HG03280 (cell line): ENCODE results near the gene SOSTDC1.
"Not testable (repeated sequence)": the region's sequence is repeated elsewhere in the genome, so short reads cannot be mapped to it uniquely, and the experiment has no call there.

ENCODE experiments used
- ATAC-seq: cut with Tn5 transposase; IDR thresholded peaks from one replicate; pipeline ENCODE4 v1.9.1; 2021; ENCODE audit warnings: mild to moderate bottlenecking, moderate library complexity; ENCODE audit not compliant: unreplicated experiment

The SOSTDC1 gene, protein sequence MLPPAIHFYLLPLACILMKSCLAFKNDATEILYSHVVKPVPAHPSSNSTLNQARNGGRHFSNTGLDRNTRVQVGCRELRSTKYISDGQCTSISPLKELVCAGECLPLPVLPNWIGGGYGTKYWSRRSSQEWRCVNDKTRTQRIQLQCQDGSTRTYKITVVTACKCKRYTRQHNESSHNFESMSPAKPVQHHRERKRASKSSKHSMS

DNA sequence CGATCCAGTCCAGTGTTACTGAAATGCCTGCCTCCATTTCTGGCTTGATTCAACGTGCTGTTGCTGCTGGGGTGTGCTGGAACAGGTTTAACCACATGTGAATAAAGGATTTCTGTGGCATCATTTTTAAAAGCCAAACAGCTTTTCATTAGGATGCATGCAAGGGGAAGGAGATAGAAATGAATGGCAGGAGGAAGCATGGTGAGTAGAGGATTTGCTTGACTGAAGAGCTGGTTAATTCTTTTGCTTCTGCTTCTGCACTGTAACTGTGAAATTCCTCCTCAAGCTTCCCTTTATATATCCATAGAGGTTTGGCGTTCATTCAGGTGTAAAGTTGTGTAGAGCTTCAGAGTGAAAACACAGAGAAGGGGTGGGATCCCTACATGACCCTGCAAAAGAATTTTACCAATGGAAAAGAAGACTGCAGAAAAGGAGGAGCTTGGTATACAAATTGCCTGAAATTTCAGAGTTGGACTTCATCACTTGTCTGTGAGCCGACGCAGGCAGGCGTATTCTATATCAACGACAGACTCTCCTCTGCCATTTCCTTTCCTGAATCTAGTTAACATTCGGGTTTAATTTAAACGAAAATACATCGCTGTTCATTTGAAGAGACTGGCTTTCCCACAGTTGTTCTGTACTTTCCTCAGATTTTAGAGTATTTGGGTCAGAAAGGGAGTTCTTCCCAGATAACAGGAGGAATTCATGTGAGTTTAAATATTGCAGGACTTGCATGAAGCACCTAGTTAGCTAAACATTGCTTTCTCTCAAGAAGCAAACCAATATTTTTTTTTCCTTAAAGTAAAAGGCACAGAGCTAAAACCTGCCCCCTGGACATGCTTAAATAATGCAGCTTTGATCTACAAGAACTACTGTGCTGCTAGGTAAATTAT, at the start of gene SOSTDC1:
Gene SOSTDC1 (minus strand): TSS at position 270 of the 893 bp plus-strand sequence. CDS start 70 bp downstream, at position 200.
- no peak for ATAC-seq

DNA sequence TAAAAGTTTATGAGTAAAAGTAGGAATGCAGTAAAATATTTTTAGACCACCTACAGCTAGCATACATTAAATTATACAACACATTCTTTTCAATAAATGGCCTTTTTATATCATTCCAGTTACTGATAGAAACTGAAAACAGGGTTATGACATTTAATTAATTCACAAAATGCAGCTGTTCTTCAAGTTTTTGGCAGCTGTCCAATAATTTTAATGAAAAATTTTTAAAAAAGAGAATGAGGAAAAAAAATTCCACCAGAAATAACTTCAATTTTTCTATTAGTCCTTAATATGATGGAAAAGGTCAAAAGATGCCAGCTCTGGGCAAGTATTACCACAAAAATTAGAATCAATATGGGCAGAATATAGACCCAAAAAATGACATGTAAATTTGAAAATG, 49.2 kb upstream of the SOSTDC1 start:
- ATAC-seq, result no peak

DNA sequence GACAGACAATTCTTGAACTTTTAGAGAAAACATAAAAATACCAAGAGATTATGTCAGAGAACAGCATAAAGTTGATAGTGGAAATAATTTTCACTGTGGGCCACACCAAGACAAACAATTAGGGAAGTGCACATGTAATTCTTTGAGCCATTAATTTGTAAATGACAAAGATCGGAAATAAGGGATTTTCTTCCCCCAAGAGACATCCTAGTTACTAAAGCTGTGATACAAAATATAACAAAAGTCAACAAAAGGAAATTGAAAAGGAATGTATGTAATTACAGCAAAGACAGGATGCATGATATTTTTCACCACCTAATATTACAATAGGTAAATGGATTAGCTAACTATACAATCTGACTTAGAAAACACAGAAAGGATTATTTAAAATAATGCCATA, 48.7 kb upstream of the SOSTDC1 start:
- ATAC-seq, result no peak

DNA sequence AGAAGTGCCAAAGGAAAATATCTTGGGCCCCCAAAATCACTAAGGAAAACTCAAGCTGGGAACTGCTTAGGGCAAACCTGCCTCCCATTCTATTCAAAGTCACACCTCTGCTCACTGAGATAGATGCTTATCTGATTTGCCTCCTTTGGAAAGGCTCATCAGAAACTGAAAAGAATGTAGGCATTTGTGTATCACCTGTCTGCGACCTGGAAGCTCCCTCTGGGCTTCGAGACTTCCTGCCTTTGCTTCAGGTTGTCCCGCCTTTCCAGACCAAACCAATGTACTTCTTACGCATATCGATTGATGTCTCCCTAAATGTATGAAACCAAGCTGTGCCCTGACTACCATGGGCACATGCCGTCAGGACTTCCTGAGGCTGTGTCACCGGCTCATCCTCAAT, 46.6 kb upstream of the SOSTDC1 start:
- ATAC-seq, result no peak

DNA sequence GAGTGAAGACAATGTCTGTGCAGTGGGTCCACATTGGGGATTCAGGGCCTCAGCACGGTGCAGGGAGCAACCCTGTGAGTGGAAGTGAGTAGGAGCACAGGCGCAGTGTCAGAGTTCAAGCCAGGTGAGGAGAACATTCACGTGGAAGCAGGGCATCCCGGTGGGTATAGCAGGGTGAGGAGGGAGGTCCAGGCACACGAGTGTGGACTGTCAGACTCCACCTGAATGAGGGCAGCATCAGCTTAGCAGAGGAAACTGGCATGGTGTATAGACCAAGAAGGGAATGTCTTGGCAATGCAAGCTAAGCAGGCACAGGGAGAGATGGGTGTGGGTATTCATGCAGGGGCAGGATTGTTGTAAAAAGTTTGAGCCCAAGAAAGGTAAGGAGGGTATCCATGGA, 45.8 kb upstream of the SOSTDC1 start:
- no peak for ATAC-seq

DNA sequence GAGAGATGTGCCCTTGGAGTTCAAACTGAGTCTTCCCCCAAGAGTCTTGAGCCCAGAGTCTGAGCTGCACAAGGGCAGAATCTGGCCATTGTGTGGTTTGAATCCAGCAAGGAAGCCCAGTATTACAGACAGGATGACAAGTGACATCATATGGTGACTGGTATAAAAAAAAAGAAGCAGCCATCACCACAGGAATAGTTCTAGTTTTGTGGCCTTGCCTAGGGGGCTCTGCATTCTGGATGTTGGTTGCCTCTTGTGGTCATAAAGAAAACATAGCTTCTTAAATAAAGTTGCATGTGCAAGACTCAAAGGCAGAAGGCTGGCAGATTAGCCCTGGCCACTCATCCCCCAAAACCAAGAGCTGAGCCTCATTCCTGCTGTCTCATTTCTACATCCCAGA, 44.3 kb upstream of the SOSTDC1 start:
- no peak for ATAC-seq

DNA sequence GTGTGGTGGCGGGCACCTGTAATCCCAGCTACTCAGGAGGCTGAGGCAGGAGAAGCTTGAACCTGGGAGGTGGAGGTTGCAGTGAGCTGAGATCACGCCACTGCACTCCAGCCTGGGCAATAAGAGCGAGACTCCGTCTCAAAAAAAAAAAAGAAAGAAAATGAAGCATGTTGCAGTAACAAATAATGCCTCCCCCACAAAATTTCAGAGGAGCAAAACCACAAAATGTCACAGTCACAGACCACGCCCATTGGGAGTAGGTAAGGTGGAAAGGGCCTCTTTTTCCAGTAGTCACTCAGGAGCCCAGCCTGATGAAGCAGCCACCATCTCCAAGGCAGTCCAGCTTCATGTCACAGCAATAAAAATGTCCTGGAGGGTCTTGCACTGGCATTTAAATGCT, 40.9 kb upstream of the SOSTDC1 start:
- not testable (repeated sequence) for ATAC-seq

DNA sequence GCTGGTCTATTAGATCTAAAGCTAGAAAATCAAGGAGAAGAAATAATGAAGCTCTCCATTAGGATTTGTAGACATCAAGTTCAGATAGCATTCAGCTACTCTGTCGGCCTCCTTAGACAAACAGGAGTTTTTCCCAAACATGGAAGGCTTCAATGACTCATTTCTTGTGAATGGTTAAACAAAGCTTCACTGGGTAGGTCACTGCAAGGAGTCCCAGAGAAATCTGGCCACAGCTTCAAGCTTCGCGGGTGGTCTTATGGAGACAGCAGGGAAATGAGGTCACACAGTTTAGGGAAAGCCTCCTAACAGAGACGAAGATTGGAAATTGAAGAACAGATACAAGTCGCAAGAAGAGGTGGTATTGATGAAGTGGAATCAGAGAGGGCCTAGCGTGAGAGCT, 38.5 kb upstream of the SOSTDC1 start:
- ATAC-seq, result no peak

DNA sequence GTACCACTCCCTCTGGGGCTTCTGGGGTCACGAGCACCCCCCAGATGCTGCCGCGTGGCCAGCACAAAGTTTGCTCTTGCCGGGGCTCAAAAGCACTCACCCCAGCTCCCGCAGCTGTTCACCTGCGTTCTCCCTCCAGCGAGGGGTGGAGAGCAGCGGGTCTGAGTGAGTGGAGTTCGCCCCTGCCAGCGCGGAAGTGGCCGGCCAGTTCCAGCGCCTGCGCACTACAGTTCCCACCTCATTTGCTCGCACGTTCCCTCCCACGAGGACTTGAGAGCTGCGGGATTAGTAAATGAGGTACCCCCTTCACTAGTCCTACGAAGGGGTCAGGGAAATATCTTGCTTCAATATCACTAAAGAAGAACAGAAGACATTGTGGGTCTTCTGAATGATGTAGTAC, 36.8 kb upstream of the SOSTDC1 start:
- ATAC-seq, result no peak

DNA sequence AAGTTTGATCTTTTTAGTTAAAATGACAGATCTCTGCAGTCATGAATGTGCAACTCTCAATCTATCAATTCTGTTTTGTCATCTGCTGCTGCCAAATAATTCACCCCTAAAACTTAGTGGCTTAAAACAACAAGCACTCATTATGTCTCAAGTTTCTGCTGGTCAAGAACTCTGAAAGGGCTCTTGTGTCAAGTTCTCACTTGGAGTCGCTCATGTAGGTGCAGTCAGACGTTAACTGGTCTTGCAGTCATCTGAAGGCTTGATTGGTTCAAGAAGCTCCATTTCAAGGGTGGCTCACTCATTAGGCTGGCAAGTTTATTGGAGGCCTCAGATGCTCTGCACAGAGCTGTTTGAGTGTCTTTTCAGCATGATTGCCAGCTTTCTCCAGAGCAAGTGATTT, 32.6 kb upstream of the SOSTDC1 start:
- no peak for ATAC-seq

DNA sequence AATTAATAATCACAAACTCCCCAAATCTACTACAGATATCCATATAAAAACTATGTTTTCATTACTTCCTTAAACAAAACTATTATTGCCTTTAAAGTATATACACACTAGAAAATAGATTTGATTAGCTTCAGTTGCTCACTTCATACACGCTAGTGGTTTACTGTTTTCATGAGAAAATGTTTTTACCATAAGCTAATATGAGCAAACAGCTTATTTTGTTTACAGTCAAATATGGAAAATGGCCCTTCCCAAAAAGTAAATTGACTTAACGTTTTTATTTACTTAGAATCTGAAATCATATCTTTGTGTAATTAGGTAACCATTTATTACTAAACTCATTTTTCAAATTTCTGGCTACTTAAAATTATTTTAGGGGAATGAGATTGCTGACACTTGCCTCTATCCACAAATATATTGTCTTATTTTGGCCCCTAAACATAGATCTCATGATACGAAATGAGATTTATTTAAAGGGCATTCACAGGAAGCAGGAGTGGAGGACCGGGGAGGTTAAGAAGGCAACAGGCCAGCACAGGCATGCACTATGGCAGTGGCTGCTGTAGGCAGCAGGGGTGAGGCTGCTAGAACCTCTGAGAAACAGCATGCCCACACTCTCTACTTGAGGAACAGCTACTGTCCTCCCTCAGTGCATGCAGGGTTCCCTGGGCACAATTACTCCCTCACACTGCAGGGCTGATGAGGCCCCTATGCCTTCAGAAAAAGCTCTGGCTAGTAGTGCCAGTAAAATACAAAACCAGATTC, 29.6 kb upstream of the SOSTDC1 start:
- no peak for ATAC-seq

DNA sequence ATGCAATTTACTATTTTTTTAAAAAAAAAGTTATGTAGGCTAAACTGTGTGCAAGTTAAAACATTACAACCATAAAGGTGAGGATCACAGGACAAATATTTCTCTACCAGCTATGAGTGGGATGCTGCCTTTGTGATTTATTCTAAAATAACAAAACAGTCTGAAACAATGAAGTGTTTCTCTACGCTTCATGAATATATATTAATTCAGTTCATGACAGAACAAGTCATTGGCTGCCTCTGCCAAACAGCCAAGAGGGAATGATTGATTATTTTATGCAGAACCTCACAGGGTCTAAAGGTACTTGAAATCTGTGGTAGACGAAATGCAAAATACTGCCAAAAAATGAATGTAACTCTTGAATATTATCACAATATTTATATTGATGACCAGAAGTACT, 29.0 kb upstream of the SOSTDC1 start:
- no peak for ATAC-seq

DNA sequence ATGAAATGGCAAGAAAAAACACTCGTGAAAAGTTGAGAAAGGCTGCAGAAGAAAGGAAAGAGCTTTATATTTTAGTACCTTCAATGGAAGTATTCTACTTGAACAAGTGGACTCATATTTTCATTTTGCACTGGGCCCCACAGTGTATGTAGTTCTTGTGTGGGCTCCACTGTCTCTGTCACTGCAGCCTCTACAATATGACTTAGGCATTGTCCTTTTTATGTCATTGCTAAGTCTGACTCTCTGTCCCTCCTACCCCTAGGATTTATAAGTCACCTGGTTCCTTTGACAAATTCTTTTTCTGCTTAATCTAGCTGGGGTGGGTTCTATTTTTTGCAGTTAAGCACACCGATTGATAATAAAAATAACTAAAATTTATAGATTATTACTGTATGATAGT, 27.7 kb upstream of the SOSTDC1 start:
- ATAC-seq, result no peak

DNA sequence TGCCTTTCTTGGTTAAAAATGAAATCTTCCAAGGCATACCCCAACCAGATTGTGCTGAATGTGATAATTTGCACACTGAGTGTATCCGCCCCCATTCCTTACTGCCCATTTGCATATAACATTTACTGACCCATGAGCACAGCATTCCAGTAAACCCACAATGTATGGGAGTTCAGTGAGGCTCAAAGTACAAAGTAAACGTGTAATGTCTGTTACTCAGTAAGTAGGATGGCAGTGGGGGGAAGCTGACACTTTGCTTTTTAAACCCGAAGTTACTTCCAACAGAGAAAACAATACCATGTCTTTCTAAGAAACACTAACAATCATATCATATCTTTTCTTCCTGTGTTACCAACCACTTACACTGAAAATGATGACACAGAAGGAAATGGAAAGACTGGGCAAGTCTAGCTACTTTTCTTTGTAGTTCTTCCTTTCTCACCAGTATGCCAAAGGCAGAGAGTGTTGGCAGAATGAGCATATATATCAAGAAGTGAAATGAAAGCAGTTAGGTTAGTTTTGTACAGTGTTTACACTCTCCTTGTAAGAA, 27.1 kb upstream of the SOSTDC1 start:
- no peak for ATAC-seq

DNA sequence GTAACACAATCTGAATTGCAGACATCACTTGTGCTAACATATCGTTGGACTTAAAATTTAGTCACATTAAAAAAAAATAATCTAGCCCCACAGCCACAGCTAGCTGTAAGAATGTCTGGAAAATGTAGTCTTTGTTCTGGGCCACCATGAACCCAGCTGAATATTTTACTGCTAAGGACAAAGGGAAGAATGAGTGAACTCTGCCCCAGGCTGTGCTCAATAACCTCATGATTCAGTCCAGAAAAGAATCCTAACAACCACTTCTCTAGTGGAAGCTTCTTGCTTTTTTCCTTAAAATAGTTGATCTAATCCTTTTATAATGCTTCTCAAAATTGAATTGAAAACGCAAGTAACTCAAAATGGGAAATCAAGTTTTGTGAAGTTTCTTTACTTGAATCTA, 25.6 kb upstream of the SOSTDC1 start:
- ATAC-seq, result no peak

DNA sequence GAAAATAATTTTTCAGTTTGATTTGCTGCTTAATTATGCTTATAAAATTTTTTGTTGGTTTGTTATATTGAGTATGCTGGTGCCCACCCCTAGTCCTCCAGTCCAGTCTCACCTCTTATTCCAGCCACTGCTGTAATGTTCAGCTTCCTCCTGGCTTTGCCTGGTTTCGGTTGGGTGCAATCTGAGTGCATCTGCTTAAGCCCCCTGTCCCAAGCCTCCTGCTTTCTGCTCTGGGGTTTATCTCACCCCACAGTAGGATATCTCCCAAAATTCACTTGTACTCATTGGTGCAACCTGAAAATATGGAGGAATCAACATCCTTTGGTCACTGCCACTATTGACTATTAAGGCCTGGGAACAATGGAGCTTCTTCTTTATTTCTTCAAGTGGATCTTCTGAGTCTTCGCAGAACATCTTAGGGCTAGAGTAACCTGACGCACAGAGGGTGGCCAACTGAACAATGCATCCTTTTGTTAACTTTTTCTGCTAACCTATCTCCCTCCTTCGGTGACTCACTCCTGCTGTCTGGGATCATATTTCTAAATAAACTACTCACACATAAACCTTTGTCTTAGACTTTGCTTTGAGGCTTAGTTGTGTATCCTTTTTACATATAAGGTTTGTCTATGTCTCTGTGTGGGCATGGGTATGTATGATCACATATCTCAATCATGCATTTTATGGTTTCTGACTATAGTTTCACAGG, 19.1 kb upstream of the SOSTDC1 start:
- no peak for ATAC-seq

DNA sequence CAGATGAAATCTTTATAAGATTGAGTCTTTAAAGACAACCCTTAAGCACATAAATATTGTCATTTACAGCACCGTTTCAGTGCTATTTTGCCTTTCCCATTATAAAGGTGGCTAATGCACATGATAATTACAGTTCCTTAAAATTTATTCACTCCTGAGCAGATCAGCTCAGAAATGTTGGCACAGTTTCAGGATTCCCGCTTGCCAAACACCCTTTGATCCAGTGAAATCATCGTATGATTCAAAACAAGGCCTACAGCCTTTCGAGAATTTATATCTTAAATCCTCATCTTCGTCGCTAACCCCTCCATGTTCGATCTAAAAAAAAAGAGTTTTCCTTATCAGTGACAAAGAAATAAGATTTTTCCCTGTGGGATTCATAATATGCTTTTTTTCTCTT, 14.1 kb upstream of the SOSTDC1 start:
- ATAC-seq, result no peak

DNA sequence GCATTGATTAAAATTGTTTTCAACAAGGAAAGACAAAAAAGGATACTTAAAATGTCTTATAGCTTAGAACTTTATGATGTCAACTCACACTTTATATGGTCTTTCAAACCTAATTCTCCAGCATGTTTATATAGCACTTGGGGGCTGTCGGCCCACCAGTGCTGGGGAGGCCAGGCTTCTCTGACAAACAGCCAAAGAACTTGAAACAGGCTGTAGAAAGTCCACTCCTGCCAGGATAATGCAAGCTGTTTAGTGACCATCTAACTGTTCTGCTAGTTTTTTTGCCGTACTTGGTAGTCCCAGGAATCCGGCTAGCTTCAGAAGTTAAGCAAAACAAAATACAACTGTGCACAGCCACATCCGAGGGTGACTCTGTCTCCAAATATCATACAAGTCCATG, 13.6 kb upstream of the SOSTDC1 start:
- no peak for ATAC-seq

DNA sequence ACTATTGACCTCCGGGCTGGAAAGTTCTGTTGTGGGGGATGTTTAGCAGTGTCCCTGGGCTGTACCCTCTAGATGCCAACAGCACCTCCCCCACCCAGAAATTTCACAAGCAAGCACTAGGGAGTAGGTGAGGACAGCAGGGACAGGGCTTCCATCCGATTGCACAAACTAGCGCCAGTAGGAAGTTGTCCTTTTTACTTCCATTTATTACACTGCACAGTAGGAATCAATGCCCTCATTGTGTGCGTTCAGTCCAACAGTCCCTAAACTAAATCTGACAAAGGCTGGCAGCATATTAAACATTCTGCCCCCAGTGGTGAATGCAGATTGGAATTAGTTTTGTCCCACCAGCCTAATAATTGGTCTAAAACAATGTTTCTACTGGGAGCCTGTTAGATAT, 6.4 kb upstream of the SOSTDC1 start:
- ATAC-seq, result no peak

DNA sequence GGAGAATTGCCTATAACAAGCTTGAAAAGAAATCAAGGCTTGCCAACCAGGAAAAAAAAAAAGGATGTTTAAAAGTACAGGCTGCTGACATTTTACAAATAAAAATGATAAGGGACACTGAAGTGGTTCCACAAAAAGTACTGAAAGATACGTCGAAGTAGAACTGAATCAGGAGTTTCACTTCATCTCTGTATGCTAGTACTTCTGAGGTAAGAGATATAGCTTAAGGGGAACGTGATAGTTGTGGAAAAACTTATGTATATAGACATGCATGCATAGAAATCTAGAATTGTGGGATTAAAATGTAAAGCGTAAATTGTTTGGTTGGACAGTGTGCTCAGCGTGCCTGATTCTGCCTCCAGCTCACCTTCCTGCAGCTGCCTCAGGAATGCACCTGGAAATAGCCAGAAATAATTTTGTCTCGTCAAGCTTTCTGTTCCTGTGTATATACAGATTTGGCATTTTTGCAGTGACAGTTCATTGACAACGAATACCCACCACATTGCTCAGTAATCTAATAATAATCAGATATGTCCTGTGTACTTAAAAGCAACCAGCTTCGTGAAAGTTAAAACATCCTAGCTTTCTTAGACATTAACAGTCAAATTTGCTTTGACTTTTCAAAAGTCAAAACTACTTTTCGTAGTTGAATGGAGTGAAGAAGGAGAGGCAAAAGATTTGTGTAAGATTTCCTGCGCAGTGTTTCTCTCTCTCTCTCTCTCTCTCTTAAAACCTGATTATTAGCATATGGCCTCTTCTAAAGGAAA, 1.4 kb downstream of the SOSTDC1 start:
- no peak for ATAC-seq
